HEK293T (cell line): ENCODE results near the gene SLC38A10.

Experiments used
- ARNT ChIP-seq: fragments of 450-650 bp; IDR thresholded peaks from 2 replicates; pipeline ENCODE4 v1.6.1; 2017; ENCODE audit warnings: mild to moderate bottlenecking
- BHLHE40 ChIP-seq: fragments of 450-650 bp; IDR thresholded peaks from 2 replicates; pipeline ENCODE4 v1.6.1; 2016; ENCODE audit warnings: mild to moderate bottlenecking, moderate library complexity, borderline replicate concordance
- CTBP1 ChIP-seq: fragments of 450-650 bp; IDR thresholded peaks from 2 replicates; pipeline ENCODE4 v1.6.1; 2016; ENCODE audit warnings: borderline replicate concordance
- FOXA1 ChIP-seq: fragments of 450-650 bp; IDR thresholded peaks from 2 replicates; pipeline ENCODE4 v1.6.1; 2016; ENCODE audit warnings: mild to moderate bottlenecking
- SP1 ChIP-seq: fragments of 450-650 bp; IDR thresholded peaks from 2 replicates; pipeline ENCODE4 v1.6.1; 2017
- TF ChIP-seq, protein P1 (sequence below): fragments of 450-650 bp; IDR thresholded peaks from 2 replicates; pipeline ENCODE4 v1.6.1; 2016

DNA sequence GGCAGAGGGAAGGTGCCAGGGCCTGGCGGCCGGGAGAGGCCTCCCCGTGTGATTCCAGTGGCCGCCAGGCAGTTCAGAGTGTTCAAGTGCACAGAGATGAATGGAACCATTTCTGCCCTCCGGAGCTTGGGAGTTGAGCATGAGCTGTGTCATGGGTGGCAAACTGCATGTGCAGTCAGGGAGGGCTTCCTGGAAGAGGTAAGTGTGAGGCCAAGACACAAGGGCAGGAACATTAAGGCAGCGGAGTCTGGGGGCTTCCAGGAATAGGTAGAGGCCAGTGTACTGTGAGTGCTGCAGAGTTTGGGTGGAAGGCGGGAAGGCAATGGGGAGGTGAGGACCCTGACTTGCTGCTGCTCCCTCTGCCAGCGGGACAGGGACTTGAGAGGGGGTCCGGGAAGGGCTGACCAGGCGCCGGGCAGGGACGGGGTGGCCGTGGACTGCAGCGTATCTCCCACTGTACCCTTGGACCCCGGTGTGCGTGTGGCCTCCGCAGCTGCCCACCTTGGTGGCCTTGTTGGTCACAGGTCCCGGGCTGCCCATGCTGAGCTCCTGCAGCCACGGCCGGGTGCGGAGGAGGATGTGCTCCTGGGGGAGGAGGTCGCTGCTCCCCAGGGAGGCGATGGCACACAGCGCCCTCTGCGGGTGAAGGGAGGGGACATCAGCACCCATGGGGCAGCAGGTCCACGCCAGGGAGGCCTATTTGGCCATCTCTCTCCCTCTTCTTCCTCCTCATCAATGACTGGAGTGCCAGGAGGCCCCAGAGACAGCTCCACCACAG is 64.9 kb downstream of the SLC38A10 start:
- no peak for TF ChIP-seq BHLHE40
- no peak for TF ChIP-seq SP1
- TF ChIP-seq FOXA1, result no peak
- no peak for TF ChIP-seq ARNT
- no peak for TF ChIP-seq CTBP1
- TF ChIP-seq, protein P1, sequence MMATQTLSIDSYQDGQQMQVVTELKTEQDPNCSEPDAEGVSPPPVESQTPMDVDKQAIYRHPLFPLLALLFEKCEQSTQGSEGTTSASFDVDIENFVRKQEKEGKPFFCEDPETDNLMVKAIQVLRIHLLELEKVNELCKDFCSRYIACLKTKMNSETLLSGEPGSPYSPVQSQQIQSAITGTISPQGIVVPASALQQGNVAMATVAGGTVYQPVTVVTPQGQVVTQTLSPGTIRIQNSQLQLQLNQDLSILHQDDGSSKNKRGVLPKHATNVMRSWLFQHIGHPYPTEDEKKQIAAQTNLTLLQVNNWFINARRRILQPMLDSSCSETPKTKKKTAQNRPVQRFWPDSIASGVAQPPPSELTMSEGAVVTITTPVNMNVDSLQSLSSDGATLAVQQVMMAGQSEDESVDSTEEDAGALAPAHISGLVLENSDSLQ, result no peak
